ENCODE results near the gene OOSP3.

- TF ChIP-seq CTCF (IDR thresholded peaks at IDR 0.05; ENCODE audit: low read depth, low read length) (no peak), POLR2A (IDR thresholded peaks at IDR 0.05; ENCODE audit: extremely low read depth, insufficient read length) (no peak)
Observed at GRCh38 chr11:59878575-59878974, at the start of gene OOSP3.

All from NB4 (cell line).